ENCODE results near the gene THRA. TPM values are rescaled to one million over a fixed set of nuclear protein-coding genes. Genes with fewer than 3 reads are reported as not detected.

The THRA gene
- total and polyA plus RNA-seq, 3 donors from 2014 or later, result 41.2 to 51.7 (median 44.9) TPM

GRCh38 chr17:40124279-40125141 lies 61.7 kb downstream of the THRA start:
- no peaks in the 10 kb centered on the region for H3K27me3 ChIP-seq
- no peak for TF ChIP-seq CTCF (IDR thresholded peaks at IDR 0.05)
- peaks cover 18% of the 10 kb centered on the region for H3K4me1 ChIP-seq
- no peak for DNase-seq
- intact Hi-C loops (cut with DNase I; ENCODE audit: low total_unique reads), result no loop called here
- peak overlapping the region; percentile 94 to 98 for H3K4me3 ChIP-seq
- H3K27ac ChIP-seq, result peak overlapping the region; percentile 97 to 99
- no peaks in the 10 kb centered on the region for H3K9me3 ChIP-seq
- WGBS, 2 donors, result 6 to 7% methylated on average over 9 of the region's 9 CpGs
- H3K36me3 ChIP-seq (ENCODE audit: low read depth, missing control alignments), result no peaks in the 10 kb centered on the region

GRCh38 chr17:40129498-40129897 lies 66.7 kb downstream of the THRA start:
- Histone ChIP-seq H3K27ac (no peak overlapping the region), H3K4me1 (peaks cover 6% of the 10 kb centered on the region), H3K4me3 (no peak overlapping the region), H3K27me3 (no peaks in the 10 kb centered on the region), H3K36me3 (ENCODE audit: low read depth, missing control alignments) (no peaks in the 10 kb centered on the region), H3K9me3 (no peaks in the 10 kb centered on the region)
- intact Hi-C loops (cut with DNase I; ENCODE audit: low total_unique reads), result no loop called here
- DNase-seq, result no peak
- TF ChIP-seq CTCF (IDR thresholded peaks at IDR 0.05), result no peak
- TF ChIP-seq POLR2A (IDR thresholded peaks at IDR 0.05), result no peak
- WGBS, 2 donors, result 82 to 85% methylated on average over 5 of the region's 5 CpGs

- whole genome bisulfite sequencing, 2 donors, result 80 to 87% methylated on average over 5 to 7 of the region's 7 CpGs
- no peak overlapping the region for H3K27ac ChIP-seq
- no peaks in the 10 kb centered on the region for H3K27me3 ChIP-seq
- no peak overlapping the region for H3K4me3 ChIP-seq
- TF ChIP-seq POLR2A (IDR thresholded peaks at IDR 0.05) (no peak), CTCF (IDR thresholded peaks at IDR 0.05) (no peak)
- no peaks in the 10 kb centered on the region for H3K9me3 ChIP-seq
- intact Hi-C loops (cut with DNase I; ENCODE audit: low total_unique reads), result no loop called here
- H3K36me3 ChIP-seq (ENCODE audit: low read depth, missing control alignments), result no peaks in the 10 kb centered on the region
- no peaks in the 10 kb centered on the region for H3K4me1 ChIP-seq
- DNase-seq, result no peak
These were observed 67.7 kb downstream of the THRA start for GRCh38 chr17:40130352-40131042.

GRCh38 chr17:40134184-40134583 lies 71.4 kb downstream of the THRA start:
- no peak for DNase-seq
- Histone ChIP-seq H3K27ac (no peak overlapping the region), H3K9me3 (no peaks in the 10 kb centered on the region), H3K4me1 (peaks cover 6% of the 10 kb centered on the region), H3K27me3 (no peaks in the 10 kb centered on the region), H3K36me3 (ENCODE audit: low read depth, missing control alignments) (no peaks in the 10 kb centered on the region), H3K4me3 (no peak overlapping the region)
- 76 to 79% methylated on average over 7 of the region's 7 CpGs for WGBS, 2 donors
- intact Hi-C loops (cut with DNase I; ENCODE audit: low total_unique reads), result no loop called here
- TF ChIP-seq CTCF (IDR thresholded peaks at IDR 0.05), result no peak
- no peak for TF ChIP-seq POLR2A (IDR thresholded peaks at IDR 0.05)

Measured in testis (tissue), 3 donors.